Suprapubic skin (tissue), 4 donors: ENCODE data around the gene XG. TPM values are rescaled to one million over a fixed set of nuclear protein-coding genes. Genes with fewer than 3 reads are reported as not detected.
"Not testable (repeated sequence)": the region's sequence is repeated elsewhere in the genome, so short reads cannot be mapped to it uniquely, and the experiment has no call there.

Experiments used
- DNase-seq, 2 donors: peaks; one replicate each; pipeline ENCODE4 v3.0.0-alpha.2; 2019; ENCODE audit warnings: low spot score in 2 of 2
- H3K27ac ChIP-seq: fragments of 200-600 bp; sonication (generic); one replicate; pipeline ENCODE4 v1.5.1; 2019
- H3K27me3 ChIP-seq: fragments of 200-600 bp; sonication (generic); one replicate; pipeline ENCODE4 v1.5.1; 2019
- H3K36me3 ChIP-seq: fragments of 200-600 bp; sonication (generic); one replicate; pipeline ENCODE4 v1.5.1; 2019
- H3K4me1 ChIP-seq: fragments of 200-600 bp; sonication (generic); one replicate; pipeline ENCODE4 v1.5.1; 2019
- H3K4me3 ChIP-seq: fragments of 200-600 bp; sonication (generic); one replicate; pipeline ENCODE4 v1.5.1; 2019; ENCODE audit warnings: mild to moderate bottlenecking
- H3K9me3 ChIP-seq: fragments of 200-600 bp; sonication (generic); one replicate; pipeline ENCODE4 v1.5.1; 2019
- EP300 ChIP-seq: sonication (generic); formaldehyde crosslinking; IDR thresholded peaks from one replicate; pipeline ENCODE4 v1.6.1; 2017; ENCODE audit warnings: antibody characterized with exemption
- POLR2A ChIP-seq, 2 donors: fragments of 450-650 bp; IDR thresholded peaks; one replicate each; pipeline ENCODE4 v1.6.1; 2017; ENCODE audit warnings: antibody characterized with exemption in 2 of 2, mild to moderate bottlenecking in 2 of 2, moderate library complexity in 2 of 2
- POLR2AphosphoS5 ChIP-seq, 3 donors: sonication (generic); formaldehyde crosslinking; IDR thresholded peaks; one replicate each; pipeline ENCODE4 v1.6.1; 2017; ENCODE audit warnings: antibody characterized with exemption in 3 of 3
- WGBS: methylation state at CpG from one replicate; pipeline ENCODE4 v1.1.5; 2018; 5-methylcytosine and 5-hydroxymethylcytosine counted together
- total RNA-seq, 4 donors: library from RNA; depleted of rRNA; stranded (reverse); fragments of >200 nt; gene quantifications; one replicate each; pipeline ENCODE4 v1.1.0, GENCODE V29; 2016
- TF ChIP-seq, protein P1 (sequence below), 2 donors: fragments of 200-600 bp in 1 of 2; fragments of 450-650 bp in 1 of 2; sonication (generic) in 1 of 2; IDR thresholded peaks; one replicate each; pipeline ENCODE4 v1.5.1; 2016 to 2019; ENCODE audit warnings: antibody characterized with exemption in 2 of 2, mild to moderate bottlenecking in 1 of 2, moderate library complexity in 1 of 2

The XG gene
- total RNA-seq, 4 donors from 2014 or later = 17.7 to 75.4 (median 38.7) TPM

DNA sequence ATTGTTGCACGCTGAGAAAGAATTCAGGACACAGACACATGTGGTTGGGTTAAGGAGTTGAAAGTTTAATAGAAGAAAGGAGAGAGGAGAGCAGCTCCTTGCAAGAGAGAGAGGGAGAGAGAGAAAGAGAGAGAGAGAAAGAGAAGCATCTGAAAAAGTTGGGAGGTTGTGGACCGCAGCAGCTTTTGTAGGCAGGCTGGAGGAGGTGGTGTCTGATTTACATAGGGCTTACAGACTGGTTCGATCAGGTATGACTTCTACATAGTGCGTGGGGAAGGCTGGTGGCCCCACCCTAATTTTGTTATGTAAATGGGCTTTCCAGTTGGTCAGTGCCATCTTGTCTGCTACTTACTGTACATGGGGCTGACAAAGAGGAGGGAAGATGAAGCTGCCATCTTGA, 49.4 kb downstream of the XG start:
- peak in 1 of 2 donors; percentile 20 for DNase-seq
- TF ChIP-seq, protein P1, sequence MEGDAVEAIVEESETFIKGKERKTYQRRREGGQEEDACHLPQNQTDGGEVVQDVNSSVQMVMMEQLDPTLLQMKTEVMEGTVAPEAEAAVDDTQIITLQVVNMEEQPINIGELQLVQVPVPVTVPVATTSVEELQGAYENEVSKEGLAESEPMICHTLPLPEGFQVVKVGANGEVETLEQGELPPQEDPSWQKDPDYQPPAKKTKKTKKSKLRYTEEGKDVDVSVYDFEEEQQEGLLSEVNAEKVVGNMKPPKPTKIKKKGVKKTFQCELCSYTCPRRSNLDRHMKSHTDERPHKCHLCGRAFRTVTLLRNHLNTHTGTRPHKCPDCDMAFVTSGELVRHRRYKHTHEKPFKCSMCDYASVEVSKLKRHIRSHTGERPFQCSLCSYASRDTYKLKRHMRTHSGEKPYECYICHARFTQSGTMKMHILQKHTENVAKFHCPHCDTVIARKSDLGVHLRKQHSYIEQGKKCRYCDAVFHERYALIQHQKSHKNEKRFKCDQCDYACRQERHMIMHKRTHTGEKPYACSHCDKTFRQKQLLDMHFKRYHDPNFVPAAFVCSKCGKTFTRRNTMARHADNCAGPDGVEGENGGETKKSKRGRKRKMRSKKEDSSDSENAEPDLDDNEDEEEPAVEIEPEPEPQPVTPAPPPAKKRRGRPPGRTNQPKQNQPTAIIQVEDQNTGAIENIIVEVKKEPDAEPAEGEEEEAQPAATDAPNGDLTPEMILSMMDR (IDR thresholded peaks at IDR 0.05) = no peak
- TF ChIP-seq EP300 (no peak), POLR2AphosphoS5 (IDR thresholded peaks at IDR 0.05) (no peak), POLR2A (IDR thresholded peaks at IDR 0.05) (no peak)

DNA sequence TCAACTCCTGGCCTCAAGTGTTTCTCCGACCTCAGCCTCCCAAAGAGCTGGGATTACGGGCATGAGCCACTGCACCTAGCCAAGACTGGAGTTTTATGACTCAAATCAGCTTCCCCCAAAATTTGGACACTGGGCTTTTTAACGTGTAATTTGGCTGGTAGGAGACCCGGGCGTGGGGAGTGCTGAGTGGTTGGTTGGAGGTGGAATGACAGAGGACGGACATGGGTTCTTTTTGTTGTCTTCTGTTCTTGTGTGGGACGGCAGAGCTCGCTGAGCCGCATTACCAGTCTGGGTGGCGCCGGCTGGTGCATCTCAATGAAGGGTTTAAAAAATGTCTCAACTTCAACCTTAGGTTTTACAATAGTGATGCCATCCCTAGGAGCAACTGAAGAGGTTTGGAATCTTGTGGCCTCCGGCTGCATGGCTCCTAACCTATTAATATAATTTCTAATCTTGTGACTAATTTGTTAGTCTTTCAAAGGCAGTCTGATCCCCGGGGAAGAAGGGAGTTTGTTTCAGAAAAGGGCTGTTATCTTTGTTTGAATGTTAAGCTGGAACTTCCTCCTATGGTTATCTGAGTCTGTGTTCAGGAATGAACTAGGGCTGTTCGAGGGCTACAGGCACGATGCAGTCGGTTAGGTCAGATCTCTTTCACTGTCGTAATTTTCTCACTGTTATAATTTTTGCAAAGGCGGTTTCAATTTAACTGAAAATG, 50.7 kb downstream of the XG start:
- not testable (repeated sequence) for H3K4me1 ChIP-seq, H3K4me3 ChIP-seq, H3K9me3 ChIP-seq, H3K27ac ChIP-seq, H3K36me3 ChIP-seq, H3K27me3 ChIP-seq
- 49% methylated on average over 18 of the region's 18 CpGs for WGBS
- DNase-seq = peak in 1 of 2 donors; percentile 29

More for the DNA sequence above, 49.4 kb downstream of the XG start:
- no peaks in the 10 kb centered on the region for H3K9me3 ChIP-seq
- no peaks in the 10 kb centered on the region for H3K27me3 ChIP-seq
- no peaks in the 10 kb centered on the region for H3K36me3 ChIP-seq
- 83% methylated on average over 4 of the region's 4 CpGs for WGBS
- no peak overlapping the region for H3K4me3 ChIP-seq
- no peaks in the 10 kb centered on the region for H3K4me1 ChIP-seq
- no peak overlapping the region for H3K27ac ChIP-seq

DNA sequence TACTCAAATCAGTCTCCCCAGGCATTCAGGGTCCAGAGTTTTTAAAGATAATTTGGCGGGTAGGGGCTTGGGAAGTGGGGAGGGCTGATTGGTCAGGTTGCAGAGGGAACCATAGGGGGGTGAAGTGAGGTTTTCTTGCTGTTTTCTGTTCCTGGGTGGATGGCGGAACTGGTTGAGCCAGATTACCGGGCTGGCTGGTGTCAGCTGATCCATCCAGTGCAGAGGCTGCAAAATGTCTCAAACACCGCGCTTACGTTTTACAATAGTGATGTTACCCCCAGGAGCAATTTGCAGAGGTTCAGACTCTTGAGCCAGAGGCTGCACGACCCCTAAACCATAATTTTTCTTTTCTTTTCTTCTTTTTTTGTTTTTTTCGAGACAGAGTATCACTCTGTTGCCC, 51.6 kb downstream of the XG start:
- H3K36me3 ChIP-seq, H3K4me1 ChIP-seq, H3K27ac ChIP-seq, H3K27me3 ChIP-seq, H3K9me3 ChIP-seq, H3K4me3 ChIP-seq: not testable (repeated sequence)
- peak in 1 of 2 donors; percentile 3 for DNase-seq
- WGBS = 44% methylated on average over 8 of the region's 8 CpGs

DNA sequence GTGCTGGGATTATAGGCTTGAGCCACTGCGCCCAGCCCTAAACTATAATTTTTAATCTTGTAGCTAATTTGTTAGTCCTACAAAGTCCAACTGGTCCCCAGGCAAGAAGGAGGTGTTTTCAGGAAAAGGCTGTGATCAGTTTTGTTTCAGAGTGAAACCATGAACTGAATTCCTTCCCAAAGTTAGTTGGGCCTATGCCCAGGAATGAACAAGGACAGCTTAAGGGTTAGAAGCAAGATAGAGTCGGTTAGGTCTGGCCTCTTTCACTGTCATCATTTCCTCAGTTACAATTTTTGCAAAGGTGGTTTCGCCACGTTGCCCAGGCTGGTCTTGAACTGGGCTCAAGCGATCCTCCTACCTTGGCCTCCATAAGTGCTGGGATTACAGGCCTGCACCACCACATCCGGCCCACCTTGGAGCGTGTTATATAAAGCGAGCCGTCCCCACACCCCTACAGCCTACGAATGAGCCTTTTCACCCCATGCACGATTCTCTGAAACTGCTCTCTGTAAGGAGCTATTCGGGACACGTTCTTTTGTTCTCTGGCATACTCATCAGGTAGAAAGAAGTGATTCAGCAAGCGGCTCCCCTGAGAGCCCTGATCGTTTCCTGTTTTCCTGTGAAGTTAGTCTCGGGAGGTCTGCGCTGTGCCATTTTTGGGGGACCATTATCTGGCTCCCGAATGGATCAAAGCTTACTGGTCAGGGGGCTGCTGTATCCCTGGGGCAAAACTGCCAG, 52.4 kb downstream of the XG start:
- H3K9me3 ChIP-seq, H3K4me3 ChIP-seq, H3K27me3 ChIP-seq, H3K4me1 ChIP-seq, H3K36me3 ChIP-seq: not testable (repeated sequence)
- peak overlapping the region; percentile 29 for H3K27ac ChIP-seq
- DNase-seq = peak in 1 of 2 donors; percentile 25
- WGBS = 81% methylated on average over 15 of the region's 18 CpGs

DNA sequence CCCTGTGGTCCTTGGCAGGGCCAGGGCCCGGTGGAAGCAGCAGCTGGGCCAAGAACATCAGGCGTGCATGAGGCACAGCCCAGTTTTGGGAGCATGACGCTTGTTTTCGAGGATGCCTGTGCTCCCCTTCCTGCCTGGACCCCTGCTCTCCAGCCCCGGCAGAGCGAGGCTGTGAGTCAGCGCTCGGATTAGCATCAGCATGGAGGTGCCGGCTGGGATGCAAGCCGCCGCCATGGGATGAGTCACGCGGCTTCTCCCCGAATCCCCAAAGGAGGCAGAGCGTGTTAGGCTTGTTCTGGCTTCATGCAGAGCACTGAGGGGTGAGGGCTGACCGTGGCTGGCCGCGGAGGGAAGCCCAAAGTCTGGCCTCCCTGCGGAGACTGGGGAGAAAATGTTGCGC, 53.0 kb downstream of the XG start:
- not testable (repeated sequence) for H3K4me1 ChIP-seq, H3K9me3 ChIP-seq, H3K36me3 ChIP-seq, H3K4me3 ChIP-seq, H3K27me3 ChIP-seq
- H3K27ac ChIP-seq = peak overlapping the region; percentile 29
- DNase-seq = peak in 1 of 2 donors; percentile 65
- WGBS = 68% methylated on average over 7 of the region's 20 CpGs

DNA sequence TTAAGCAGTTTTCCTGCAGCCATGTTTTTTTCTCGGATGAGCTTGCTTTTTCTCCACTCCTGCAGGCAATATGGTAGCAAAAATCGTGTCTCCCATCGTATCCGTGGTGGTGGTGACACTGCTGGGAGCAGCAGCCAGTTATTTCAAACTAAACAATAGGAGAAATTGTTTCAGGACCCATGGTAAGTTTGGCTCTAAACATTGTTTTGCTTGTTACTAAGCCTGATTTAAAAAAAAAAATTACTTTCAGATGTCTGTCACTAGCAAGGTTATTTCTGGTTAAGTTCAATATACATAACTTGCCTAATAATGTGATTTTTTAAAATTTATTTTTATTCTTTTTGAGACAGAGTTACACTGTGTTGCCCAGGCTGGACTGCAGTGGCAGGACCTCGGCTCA, 59.4 kb downstream of the XG start:
- H3K9me3 ChIP-seq = no peaks in the 10 kb centered on the region
- no peak overlapping the region for H3K27ac ChIP-seq
- TF ChIP-seq POLR2A (IDR thresholded peaks at IDR 0.05) (no peak), EP300 (no peak), POLR2AphosphoS5 (IDR thresholded peaks at IDR 0.05) (no peak)
- TF ChIP-seq, protein P1 (IDR thresholded peaks at IDR 0.05) = no peak
- no peaks in the 10 kb centered on the region for H3K36me3 ChIP-seq
- no peaks in the 10 kb centered on the region for H3K27me3 ChIP-seq
- no peak overlapping the region for H3K4me3 ChIP-seq
- peak in 1 of 2 donors; percentile 5 for DNase-seq
- no peaks in the 10 kb centered on the region for H3K4me1 ChIP-seq
- WGBS = 59% methylated on average over 5 of the region's 5 CpGs

DNA sequence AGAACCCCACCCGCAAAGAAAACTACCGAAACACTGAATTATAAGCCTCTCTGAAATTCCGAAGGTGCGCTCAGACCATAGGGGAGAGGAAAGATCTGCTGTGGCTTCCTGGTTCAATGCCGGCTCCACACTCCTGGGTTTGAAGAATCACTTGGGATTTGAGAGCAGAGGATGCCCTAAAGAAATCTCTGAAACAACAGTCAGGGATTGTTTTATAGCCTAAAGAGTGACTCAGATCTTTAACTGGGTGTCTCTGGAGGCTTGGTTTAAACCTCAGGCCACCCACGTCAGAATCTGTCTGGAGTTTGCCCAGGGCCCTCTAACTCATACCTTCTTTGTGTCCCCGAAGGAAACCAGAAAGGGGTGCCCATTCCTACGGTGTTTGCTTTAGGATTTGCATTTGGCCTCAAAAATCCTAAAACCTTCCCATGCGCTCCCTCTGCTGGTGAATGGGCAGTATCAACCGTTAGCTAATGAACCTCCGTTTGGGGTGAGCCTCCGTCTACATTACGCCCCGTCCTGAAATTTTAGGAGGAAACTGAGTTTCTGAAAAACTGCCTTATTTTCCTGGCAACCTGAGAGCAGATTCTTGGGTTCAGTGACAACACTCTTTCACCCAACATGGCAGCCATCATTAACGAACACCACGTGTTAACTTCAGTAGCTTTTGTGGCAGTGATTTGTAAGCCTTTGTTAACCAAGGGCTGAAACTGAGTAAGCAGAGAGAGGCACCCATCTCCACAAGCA, 60.5 kb downstream of the XG start:
- not testable (repeated sequence) for H3K36me3 ChIP-seq, H3K4me3 ChIP-seq, H3K4me1 ChIP-seq, H3K9me3 ChIP-seq, H3K27me3 ChIP-seq, H3K27ac ChIP-seq
- 18% methylated on average over 16 of the region's 16 CpGs for WGBS
- TF ChIP-seq, protein P1 (IDR thresholded peaks at IDR 0.05) = peak; percentile 29 to 82
- peak in 1 of 2 donors; percentile 65 for DNase-seq
